Stimulated activated CD8-positive, alpha-beta memory T cell treated with anti-CD3 and anti-CD28 coated beads, Interleukin-7, amount 100 ng/mL, for 48 hours (primary cell): Measurements from ENCODE around the gene ATF7.
A peak's percentile ranks its signal among the peaks of the same experiment; 100 is the strongest.
"Not testable (repeated sequence)": the region's sequence is repeated elsewhere in the genome, so short reads cannot be mapped to it uniquely, and the experiment has no call there.

Experiments used
- DNase-seq, 2 donors: peaks; one replicate each; pipeline ENCODE4 v3.0.0-alpha.2; 2020; ENCODE audit warnings: low read depth in 1 of 2; ENCODE audit errors: extremely low read depth in 1 of 2

ATF7 gene

DNA sequence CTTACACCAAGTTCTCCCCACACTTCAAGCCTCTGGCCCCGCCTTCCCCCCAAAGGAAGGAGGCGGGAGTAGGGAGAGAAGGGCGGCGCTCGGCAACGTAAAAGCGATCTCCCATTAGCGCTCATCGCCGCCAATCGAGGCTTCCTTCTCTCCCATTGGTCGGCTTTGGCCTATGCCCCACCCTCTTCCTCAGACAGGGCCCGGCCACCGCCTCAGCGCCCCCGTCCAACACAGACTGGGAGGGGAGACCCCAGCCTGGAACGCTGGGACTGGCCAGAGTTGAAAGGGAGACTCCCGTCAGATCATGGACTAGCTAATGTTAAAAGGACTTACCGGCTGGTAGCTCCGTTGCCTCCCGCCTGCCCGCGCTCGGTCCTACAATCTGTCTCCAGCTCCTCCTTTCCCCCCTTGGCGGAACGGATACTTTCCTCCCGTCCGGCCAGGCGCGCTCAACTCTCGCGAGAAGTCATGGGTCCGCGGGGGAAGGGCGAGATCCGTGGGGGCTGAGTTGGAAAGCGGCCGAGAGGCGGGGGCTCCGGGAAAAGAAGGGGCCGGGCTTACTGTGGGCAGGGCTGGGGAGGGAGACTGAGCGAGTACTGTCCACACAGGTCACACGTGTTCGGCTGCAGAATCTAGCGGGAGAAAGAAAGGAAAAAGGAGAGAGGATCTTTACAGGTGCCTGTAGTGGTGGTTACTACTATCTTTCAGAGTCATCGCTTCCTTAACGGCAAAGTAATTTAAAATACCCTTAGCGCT, at the start of gene ATF7:
Gene ATF7, minus strand, starts transcription at position 437 of the 756 bp plus-strand sequence. CDS start 25,382 bp downstream, outside the sequence.
- peak; percentile 92 to 96 for DNase-seq

GRCh38 chr12:53674977-53675700, 49.0 kb upstream of the ATF7 start:
- DNase-seq: no peak

DNA sequence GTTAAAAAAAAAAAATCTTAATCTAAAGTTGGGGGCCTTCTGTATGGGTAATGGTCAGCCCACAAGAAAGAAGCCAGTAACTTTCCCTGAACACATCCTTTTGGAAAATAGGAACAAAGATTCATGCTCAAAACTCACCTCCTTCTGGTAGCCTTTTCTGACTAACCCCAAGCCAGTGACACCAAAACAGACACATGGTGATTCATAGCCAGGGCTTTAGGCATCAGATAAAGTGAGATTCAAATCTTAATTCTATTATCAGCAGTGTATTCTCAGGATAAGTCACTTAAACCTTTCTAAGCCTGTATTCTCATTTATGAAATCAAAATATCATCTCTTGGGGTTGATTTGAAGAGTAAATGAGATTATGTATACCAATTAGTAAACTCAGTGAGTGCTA, 44.8 kb upstream of the ATF7 start:
- no peak for DNase-seq

DNA sequence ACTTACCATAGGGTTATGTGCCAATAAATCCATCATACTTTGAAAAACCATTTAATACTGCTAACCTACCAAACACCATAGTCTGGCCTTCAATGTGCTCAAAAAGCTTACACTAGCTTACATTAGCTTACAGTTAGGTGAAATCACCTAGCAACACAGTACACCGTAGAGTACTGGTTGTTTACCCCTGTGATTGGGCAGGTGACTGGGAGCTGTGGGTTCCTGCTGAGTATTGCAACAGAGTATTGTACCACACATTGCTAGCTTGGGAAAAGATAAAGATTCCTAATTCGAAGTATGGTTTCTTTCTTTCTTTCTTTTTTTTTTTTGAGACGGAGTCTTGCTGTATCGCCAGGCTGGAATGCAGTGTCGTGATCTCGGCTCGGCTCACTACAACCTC, 44.1 kb upstream of the ATF7 start:
- no peak for DNase-seq

- DNase-seq: no peak
Measured at GRCh38 chr12:53667080-53667479, 40.9 kb upstream of the ATF7 start.

DNA sequence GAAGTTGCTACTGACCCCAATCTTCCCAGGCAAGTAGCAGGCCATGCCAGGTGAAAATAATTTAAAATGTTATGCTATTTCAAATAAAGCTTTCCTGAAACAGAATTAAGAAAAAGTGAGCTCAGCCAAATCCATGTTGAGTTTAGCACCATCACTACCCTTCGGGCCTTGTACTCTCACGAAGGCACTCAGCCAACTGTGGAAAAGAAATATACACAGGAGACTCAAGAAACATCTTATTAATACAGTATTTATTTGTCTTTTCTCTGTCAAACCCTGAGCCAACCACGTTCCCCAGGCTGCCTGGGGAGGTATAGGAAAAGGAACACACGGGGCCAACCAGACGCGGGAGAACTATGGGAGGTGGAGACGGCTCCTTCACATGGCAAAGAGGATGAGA, 38.8 kb upstream of the ATF7 start:
- DNase-seq: no peak

GRCh38 chr12:53664191-53664590, 38.0 kb upstream of the ATF7 start:
- DNase-seq: no peak

- DNase-seq: no peak
Measured at GRCh38 chr12:53660041-53660440, 33.9 kb upstream of the ATF7 start.

DNA sequence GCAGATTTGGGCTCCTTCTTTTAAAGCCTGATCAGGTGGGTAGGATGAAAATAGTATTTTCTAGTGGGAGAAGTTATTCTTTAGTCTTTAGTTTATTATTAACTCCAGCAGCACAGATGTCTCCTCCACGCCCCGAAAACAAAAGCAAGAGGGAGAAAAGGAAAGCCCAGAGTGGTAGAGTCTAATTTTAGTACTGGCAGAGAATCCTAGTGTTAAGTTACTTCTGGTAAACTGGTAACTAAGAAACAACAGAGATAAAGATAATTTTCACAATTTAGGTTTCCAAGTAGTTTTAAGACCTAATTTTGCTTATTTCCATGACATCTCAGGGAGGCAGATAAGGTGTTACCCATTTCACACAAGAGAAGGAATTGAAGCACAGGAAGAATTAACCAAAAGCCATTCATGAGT, 33.4 kb upstream of the ATF7 start:
- DNase-seq: no peak

DNA sequence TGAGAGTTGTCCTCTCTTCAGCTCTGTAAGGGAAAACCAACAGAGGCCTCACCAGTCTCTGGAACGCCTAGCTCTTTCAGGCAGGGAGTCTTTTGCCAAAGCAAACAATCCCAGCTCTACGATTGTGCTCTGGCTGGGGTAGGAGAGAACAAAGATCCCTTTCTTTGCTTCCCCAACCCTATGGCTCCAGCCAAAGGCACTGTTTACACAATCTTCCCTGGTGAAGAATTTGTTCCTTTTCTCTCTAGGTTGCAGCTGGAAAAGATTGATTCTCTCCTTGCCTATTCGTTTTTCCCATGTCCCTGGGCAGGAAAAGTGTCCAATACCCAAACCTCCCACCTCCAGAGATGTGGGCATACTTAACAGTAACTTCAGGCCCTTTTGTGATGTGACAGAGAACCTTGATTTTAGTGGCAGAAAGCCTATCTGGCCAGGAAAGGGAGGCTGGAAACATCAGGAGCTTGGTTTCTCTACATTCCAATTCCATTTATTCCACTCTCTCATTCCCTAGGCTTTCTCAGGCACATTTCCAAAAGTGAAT, 32.9 kb upstream of the ATF7 start:
- no peak for DNase-seq

DNA sequence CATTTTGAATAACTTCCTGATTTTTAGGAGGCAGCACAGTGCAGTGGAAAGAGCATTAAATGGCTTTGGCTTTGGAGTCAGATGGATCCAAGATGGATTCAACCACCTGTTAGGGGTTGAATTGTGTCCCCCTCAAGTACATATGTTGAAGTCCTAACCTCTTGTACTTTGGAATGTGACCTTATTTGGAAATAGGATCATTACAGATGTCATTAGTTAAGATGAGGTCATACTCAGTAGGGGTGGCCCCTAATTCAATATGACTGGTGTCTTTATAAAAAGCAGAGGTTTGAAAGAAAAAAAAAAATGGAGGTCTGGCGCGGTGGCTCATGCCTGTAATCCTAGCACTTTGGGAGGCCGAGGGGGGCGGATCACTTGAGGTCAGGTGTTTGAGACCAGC, 30.9 kb upstream of the ATF7 start:
- DNase-seq: no peak

DNA sequence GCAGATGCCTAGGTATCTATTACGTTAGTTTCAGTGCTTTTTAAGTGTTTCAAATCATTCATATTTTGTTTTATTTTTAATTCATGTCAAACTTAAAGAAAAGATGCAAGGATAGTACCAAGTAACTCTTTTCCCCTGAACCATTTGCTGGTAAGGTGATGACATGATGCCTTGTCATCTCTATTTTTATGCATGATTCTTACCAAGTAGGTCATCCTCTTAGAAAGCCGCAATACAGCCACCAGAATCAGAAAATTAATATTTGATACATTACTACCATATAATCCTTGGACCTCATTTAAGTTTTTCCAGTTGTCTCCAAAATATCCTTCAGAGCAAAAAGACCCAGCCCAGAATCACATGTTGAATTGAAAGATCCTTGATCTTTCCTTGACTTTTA, 27.4 kb upstream of the ATF7 start:
- DNase-seq: no peak

- DNase-seq: no peak
Measured at GRCh38 chr12:53652366-53652765, 26.2 kb upstream of the ATF7 start.

DNA sequence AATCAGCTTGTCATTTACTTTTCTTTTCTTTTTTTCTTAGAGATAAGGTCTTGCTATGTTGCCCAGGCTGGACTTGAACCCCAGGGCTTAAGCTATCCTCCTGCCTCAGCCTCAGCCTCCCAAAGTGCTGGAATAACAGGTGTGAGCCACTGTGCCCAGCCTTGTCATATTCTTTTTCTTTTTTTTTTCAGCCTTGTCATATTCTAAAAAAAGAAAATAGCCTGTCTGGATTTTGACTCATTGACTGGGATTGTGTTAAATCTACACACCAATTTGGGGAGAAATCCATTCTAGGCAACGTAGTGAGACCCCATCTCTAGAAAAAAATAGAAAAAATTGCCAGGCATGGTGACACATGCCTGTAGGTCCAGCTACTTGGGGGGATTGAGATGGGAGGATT, 25.6 kb upstream of the ATF7 start:
- no peak for DNase-seq

DNA sequence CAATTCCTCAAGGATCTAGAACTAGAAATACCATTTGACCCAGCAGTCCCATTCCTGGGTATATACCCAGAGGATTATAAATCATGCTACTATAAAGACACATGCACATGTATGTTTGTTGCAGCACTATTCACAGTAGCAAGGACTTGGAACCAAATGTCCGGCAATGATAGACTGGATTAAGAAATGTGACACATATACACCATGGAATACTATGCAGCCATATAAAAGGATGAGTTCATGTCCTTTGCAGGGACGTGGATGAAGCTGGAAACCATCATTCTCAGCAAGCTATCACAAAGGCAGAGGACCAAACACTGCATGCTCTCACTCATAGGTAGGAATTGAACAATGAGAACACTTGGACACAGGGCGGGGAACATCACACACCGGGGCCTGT, 20.1 kb upstream of the ATF7 start:
- not testable (repeated sequence) for DNase-seq

- DNase-seq: no peak
Measured at GRCh38 chr12:53645165-53645564, 19.0 kb upstream of the ATF7 start.

GRCh38 chr12:53644133-53644532, 18.0 kb upstream of the ATF7 start:
- no peak for DNase-seq

DNA sequence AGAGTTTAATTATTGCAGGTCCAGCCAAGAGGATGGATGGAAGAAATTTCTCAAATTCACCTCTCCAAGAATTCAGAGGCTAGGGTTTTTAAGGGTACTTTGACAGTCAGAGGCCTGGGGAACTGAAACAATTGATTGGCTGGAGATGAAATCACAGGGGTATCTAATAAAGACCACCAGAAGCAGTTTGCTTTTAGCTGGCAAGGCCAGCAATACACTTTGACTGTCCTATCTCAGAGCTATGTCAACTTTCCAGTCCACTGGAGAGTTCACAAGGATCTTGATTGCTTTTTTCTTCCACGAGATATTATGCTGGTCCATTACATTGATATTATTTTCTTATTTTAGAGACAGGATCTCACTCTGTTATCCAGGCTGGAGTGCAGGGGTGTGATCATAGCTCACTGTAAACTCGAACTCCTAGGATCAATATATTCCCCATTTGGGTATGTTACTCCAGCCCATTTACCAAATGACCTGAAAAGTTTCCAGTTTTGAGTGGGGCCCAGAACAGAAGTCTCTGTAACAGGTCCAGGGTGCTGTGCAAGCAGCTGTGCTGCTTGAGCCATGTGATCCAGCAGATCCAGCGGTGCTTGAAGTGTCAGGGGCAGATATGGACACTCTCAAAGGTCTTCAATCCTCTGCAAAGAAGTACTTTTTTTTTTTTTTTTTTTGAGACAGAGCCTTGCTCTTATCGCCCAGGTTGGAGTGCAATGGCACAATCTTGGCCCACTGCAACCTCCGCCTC, 17.2 kb upstream of the ATF7 start:
- no peak for DNase-seq

GRCh38 chr12:53638057-53638456, 11.9 kb upstream of the ATF7 start:
- DNase-seq: no peak

- DNase-seq: no peak
Measured at GRCh38 chr12:53636641-53637040, 10.5 kb upstream of the ATF7 start.

- DNase-seq: not testable (repeated sequence)
Measured at GRCh38 chr12:53635708-53636107, 9.5 kb upstream of the ATF7 start.
